Stimulated activated CD8-positive, alpha-beta memory T cell treated with anti-CD3 and anti-CD28 coated beads, Interleukin-15, amount 100 ng/mL, for 48 hours (primary cell): ENCODE measurements around the gene NAA35.

Source experiments
- DNase-seq, 2 donors: peaks; one replicate each; pipeline ENCODE4 v3.0.0-alpha.2; 2020; ENCODE audit warnings: low read depth in 2 of 2

The NAA35 gene

GRCh38 chr9:86062845-86063693 lies 122.1 kb downstream of the NAA35 start:
- DNase-seq, result no peak

DNA sequence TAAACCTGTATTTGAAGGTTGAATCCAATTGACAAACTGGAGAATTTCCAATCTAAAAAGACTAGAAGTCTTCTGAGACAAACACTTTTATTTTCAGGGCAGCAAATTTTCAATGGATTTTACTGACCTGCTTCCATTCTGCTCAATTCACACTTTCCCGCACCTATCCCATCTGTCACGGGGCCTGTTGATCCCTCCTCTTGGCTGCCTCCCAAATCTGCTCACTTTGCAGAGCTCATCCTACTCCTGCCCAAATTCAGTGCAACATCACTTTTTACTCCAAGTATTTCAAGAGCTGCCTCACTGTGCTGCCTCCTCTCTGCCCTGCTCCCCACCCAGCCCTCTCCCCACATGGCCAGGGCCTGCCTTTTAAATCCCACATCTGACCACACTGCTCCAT lies 123.3 kb downstream of the NAA35 start:
- DNase-seq, result no peak

DNA sequence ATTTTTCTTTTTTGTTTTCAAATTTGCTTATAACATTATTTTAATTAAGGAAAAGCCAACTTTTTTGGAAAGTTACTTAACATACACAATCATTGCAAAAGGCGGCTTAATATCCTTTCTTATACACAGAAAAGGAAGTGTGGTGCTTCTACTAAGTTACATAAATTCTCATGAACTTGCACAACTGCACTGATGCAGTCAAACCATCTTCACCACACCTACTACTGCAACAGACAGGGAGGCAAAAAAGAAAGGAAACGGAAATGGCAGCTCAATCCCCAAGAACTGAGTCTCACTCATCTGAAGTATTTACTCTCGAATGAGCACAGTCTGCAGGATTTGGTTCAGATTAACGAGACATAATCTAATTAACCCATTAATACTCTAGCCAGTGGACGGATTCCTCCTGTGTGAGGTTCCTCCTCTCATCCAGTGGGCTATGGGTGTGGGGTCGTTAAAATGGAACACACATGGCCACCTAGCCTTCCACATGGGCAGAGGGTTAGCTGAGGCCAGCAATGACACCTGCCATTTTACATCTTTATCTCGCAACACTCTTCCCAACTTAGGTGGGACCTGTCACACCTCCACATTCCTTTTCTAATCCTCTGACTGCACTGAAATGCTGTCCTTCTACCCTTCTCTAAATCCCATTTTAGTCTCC lies 128.4 kb downstream of the NAA35 start:
- no peak for DNase-seq
